ENCODE results near the gene SIL1.

Gene SIL1

GRCh38 chr5:138944527-138945322, 253.4 kb downstream of the SIL1 start:
- no peak for DNase-seq (ENCODE audit: low read depth in 2 of 2)

DNA sequence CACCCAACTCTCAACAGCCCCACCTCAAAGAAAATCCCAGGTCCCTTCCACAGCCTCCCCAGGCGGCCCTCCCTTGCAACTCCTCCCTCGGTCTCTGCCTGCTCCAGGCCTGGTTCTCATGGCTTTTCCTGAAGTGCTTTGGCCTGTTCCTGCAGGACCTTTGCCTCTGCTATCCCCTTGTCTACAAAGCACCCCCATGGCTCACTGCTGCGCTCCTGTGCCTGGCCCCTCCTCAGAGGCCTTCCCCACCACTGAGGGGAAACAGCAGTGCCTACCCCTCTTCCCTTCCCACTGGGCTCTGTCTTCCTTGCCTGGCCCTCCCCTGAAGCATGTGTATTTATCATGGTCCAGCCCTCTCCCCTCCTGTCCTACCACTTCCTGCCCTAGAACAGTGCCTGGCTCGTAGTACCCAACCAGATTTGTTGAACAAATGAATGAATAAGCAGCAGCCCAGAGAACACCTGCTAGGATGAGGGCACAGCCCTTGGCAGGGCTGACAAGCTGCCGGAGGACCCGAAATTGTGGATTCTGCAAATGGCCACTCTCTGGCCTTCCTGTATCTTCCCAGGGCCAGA, 254.5 kb downstream of the SIL1 start:
- DNase-seq (ENCODE audit: low read depth in 2 of 2) = no peak

- no peak for DNase-seq (ENCODE audit: low read depth in 2 of 2)
Measured at GRCh38 chr5:138942861-138943260, 255.3 kb downstream of the SIL1 start.

DNA sequence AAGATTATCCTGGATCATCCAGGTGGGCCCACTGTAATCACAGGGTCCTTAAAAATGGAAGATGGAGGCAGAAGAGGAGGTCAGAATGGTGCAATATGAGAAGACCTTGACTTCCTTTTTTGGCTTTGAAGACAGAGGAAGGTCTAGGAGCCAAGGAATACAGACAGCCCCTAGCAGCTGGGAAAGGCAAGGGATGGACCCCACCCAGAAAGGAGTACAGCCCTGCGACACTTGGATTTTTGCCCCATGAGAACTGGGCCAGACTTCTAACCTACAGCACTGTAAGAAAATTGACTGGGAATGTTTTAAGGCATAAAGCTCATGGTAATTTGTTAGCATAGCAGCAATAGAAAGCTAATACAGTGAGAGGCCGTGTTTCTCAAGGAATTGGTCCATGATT, 256.1 kb downstream of the SIL1 start:
- DNase-seq (ENCODE audit: low read depth in 2 of 2) = no peak

DNA sequence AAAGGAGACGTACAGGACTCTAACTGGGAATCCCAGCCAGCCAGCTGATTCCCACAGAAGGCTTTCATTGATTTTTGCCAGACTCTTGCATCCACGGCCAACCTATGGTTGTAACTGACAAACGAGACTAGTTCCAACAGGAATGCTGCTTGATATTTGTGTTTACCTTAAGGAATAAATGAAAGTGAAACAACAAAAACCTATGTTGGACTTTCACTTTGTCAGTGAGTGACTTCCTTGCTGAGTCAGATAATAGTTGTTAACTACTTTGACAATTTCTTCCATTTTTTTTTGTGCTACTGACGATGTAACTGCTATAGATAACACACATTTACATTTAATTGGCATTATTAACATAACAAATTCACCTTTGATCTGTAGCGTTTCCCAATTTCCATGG, 259.6 kb downstream of the SIL1 start:
- no peak for DNase-seq (ENCODE audit: low read depth in 2 of 2)

GRCh38 chr5:138937392-138938387, 260.5 kb downstream of the SIL1 start:
- no peak for DNase-seq (ENCODE audit: low read depth in 2 of 2)

DNA sequence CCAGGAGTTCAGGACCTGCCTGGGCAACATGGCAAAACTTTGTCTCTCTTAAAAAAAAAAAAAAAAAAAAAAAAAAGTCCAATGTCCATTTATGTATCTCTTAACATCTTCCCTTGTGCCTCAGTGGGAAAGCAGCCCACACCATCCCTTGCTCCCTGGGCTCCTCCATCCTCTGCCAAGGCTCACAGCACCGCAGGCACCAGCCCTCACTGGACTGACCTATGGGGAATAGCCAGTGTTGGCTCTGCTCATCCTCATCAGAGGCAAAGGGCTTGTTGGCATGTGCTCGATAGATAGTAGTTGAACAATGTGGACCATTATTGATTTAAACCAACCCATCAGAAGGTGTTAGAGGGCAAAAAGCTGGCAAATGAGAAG, 261.2 kb downstream of the SIL1 start:
- no peak for DNase-seq (ENCODE audit: low read depth in 2 of 2)

DNA sequence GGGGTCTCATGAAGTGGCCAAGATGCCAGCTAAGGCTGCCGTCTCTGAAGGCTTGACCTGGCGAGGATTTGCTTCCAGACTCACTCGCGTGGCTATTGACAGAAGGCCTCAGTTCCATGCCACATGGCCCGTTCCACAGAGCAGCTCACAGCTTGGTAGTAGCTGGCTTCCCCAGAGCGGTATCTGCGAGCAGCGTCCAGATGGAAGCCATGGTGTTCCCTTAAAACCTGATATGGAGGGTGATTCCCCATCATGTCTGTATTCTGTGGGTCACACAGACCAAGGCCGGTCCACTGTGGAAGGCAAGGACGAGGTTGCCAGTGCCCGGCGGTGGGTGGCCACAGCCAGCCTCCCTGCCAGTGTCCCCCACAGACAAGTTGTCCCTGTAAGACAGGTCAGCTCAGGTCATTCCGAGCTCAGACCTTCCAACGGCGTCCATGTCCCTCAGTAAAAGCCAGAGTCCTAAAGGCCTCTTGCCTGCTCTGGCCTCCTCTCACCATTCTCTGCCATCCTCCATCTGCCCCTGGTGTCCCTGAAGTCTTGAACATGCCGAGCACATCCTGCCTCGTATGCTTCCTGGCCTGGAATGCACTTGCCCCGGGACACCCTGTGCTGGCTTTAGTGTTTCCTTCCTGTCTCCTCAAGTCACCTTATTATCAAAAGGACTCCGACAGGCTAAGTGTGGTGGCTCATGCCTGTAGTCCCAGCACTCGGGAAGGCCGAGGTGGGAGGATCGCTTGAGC, 261.8 kb downstream of the SIL1 start:
- DNase-seq (ENCODE audit: low read depth in 2 of 2) = no peak

GRCh38 chr5:138935466-138935865, 262.7 kb downstream of the SIL1 start:
- DNase-seq (ENCODE audit: low read depth in 2 of 2) = no peak

DNA sequence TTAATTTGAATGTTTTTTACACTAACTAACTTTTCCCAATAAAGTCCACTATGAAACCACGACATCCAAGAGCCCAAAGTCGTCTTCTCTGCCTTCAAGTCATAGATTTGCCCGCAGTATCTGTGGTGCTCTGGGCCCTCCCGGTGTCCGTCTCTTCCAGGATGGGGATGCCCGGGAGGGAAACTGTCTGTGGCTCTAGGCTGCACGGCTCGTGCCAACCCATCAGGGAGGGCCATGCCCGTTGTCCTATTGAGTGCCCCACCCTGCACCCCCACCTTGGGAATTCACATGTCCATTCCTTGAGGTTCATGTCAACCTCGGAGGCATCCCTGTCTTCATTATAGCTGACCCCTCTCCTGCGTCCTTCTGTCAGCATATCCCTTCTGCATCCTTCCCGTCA, 263.2 kb downstream of the SIL1 start:
- no peak for DNase-seq (ENCODE audit: low read depth in 2 of 2)

GRCh38 chr5:138933522-138934290, 264.5 kb downstream of the SIL1 start:
- DNase-seq (ENCODE audit: low read depth in 2 of 2) = no peak

DNA sequence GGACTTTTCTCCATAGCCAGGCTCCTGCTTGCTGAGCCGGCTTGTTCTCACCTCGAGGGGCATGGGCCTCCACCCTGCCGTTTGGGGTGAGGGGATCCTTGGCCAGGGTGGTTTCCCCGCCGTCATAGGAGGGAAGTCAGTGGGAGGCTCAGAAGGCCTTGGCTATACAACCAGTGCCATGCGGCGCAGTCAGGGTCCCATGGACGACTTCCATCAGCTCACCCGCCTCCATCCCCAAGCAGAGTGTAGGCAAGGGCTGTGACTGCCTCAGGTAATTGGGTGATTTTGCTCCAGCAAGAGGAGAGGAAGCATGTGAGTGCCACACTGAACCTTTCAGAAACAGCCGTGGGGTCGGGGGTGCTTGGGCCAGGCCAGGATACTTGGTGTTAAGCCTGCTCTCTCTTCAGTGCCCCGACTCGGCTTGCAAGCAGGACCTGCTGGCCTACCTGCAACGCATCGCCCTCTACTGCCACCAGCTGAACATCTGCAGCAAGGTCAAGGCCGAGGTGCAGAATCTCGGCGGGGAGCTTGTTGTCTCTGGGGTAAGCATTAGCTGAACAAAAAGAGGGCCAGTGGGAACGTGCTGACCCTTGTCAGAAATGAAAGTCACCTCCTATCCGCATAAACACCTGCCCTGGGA, 265.9 kb downstream of the SIL1 start:
- no peak for DNase-seq (ENCODE audit: low read depth in 2 of 2)

DNA sequence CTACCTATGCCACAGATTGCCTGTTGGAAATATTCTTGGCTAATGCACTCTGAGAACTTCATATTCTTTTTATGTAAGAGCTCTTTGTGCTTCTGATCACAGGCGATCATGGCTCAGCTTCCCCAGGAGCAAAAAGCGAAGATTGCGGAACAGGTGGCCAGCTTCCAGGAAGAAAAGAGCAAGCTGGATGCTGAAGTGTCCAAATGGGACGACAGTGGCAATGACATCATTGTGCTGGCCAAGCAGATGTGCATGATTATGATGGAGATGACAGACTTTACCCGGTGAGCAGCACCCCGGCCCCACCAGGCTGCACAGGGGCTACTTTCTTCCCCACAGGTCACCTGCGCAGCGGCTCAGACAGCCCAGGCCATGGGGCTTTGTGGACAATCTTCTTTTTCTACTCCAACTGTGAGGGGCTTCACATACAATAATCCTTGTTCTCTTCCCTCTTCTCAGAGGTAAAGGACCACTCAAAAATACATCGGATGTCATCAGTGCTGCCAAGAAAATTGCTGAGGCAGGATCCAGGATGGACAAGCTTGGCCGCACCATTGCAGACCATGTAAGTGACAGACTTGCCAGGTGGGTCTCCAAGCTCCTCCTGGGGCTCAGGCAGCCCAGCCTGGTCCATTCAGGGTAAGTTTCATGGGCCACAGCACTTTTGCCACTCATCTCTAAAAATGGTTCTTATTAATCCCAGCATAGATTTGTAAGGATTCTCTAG, 267.6 kb downstream of the SIL1 start:
- DNase-seq (ENCODE audit: low read depth in 2 of 2) = no peak

GRCh38 chr5:138929571-138929955, 268.6 kb downstream of the SIL1 start:
- no peak for DNase-seq (ENCODE audit: low read depth in 2 of 2)

- DNase-seq (ENCODE audit: low read depth in 2 of 2) = no peak
Measured at GRCh38 chr5:138927979-138928378, 270.2 kb downstream of the SIL1 start.

DNA sequence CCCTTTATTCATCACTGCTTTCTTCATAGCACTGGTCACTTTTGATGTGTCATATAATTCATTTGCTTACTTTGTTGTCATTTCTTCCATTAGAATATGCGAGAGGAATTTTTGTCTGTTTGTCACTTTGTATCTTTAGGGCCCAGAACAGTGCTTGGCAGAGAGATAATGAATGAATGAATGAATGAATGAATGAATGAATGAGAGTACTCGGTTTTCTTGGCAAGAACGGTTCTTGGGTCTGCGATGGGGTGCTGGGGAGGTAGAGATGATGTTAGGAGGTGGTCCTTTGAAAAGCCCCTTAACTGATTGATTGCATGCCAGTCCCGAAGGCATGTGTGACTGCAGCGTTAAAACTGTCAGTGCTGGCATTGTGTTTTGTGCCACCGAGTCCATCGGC, 270.6 kb downstream of the SIL1 start:
- no peak for DNase-seq (ENCODE audit: low read depth in 2 of 2)

GRCh38 chr5:138926688-138927448, 271.3 kb downstream of the SIL1 start:
- DNase-seq (ENCODE audit: low read depth in 2 of 2) = no peak

- no peak for DNase-seq (ENCODE audit: low read depth in 2 of 2)
Measured at GRCh38 chr5:138926257-138926656, 271.9 kb downstream of the SIL1 start.

- no peak for DNase-seq (ENCODE audit: low read depth in 2 of 2)
Measured at GRCh38 chr5:138925090-138925635, 273.0 kb downstream of the SIL1 start.
